Glomerular endothelial cell (primary cell): ENCODE data around the gene C17orf58. TPM values are rescaled to one million over a fixed set of nuclear protein-coding genes. Genes with fewer than 3 reads are reported as not detected.
"Not testable (repeated sequence)": the region's sequence is repeated elsewhere in the genome, so short reads cannot be mapped to it uniquely, and the experiment has no call there.

ENCODE experiments used
- DNase-seq: peaks from one replicate; pipeline ENCODE4 v3.0.0-alpha.2; 2011; ENCODE audit warnings: low read depth, low spot score; ENCODE audit errors: extremely low read depth
- total RNA-seq: library from RNA; depleted of rRNA; stranded (reverse); fragments of >200 nt; gene quantifications from 2 replicates; pipeline ENCODE4 v1.2.3, GENCODE V29; 2015

C17orf58 gene
- total RNA-seq, 1 donor from 2014 or later, result 16.8 TPM

DNA sequence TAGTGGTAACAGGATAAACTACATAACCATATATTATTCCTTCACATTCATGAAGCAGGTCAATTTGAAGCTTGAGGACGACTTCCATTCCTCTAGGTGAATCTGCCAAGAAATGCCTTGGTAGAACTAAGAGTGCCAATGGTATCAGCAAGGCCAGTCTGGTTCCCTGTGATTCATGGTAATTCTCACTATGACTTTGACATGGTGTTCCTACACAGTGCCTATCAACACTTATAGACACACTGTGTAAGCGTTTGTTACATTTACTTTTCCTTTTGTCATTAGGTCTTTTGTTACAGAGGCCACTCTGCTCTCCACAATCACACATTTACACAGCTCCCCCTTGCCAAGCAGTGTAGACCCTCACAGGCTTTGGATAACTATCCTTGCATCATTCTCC is 34.1 kb downstream of the C17orf58 start:
- DNase-seq, result not testable (repeated sequence)

DNA sequence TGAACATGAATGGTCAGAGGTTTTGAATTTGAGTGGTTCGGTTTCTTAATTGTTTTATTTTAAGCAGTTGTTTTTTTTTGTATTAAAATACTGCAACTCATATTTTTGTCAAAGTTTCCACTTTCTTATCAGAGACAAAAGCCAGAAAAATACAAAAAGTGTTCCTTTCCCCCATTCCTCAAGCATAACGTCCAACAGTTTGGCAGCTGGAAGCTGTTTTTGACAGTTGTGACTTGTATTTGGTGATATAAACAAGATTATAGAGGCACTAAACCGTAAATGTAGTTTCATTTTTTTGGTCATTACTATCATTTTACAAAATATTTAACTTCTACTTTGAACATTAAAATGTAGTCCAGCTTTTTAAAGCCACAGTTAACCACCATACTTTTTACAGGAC is 36.0 kb downstream of the C17orf58 start:
- not testable (repeated sequence) for DNase-seq

DNA sequence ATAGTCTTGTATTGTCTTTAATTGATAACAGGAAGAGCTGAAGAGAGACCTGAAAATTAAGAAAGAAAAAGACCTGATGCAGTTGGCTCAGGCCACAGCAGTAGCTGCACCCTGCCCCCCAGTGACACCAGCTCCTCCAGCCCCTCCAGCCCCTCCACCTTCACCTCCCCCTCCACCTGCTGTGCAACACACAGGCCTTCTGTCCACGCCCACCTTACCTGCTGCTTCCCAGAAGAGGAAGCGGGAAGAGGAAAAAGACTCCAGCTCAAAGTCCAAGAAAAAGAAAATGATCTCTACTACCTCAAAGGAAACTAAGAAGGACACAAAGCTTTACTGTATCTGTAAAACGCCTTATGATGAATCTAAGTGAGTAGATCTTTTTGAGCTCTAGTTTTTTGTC is 36.8 kb downstream of the C17orf58 start:
- DNase-seq, result no peak

DNA sequence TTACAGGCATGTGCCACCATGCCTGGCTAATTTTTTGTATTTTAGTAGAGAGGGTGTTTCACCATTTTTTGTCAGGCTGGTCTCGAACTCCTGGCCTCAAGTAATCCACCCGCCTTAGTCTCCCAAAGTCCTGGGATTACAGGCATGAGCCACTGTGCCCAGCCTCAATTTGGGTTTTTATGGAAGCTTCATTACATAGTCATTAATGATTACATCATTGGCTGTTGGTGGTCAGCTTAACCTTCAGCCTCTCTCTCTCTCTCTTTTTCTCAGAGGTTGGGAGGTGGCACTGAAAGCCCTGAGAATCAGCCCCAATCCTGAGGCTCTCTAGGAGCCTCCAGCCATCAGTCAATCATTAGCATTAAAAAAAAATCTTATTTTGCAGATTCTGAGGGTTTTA is 45.3 kb downstream of the C17orf58 start:
- no peak for DNase-seq

DNA sequence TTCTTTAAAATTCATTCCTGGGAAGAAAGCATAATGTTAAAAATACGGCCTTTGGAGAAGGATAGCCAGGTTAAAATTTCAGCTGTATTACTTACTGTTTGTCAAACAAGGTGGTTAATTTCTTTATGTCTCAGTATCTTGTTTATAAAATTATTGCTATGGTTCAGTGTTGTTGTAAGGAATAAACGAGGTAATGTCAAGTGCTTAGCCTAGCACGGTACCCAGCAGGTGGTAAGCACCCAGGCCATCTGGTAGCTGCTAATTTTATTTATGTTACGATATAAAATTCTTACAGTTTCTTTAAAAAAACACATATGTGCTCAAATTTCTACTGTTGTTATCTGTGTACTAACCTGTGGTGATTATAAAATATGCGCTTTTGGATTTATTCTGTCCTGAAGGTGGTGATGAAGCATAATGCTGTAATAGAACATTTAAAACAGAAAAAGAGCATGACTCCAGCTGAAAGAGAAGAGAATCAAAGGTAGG is 48.9 kb downstream of the C17orf58 start:
- DNase-seq, result no peak

DNA sequence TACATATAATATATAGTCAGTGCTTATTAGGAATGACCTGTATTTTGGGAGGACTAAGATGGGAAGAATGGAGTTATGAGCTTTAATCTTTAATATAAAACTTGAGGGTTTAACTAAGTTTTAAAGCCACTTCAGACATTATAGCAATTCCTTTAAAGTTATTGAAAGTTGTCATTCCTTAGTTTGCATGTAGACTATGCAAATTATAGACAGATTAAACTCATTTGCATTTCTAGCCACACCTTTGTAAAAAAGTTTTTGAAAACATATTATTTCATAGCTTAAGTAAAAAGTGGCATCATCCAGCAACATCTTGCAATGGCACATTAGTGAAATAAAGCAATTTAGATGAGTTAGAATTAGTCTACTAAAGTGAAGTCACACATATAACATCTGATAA is 49.8 kb downstream of the C17orf58 start:
- DNase-seq, result no peak

DNA sequence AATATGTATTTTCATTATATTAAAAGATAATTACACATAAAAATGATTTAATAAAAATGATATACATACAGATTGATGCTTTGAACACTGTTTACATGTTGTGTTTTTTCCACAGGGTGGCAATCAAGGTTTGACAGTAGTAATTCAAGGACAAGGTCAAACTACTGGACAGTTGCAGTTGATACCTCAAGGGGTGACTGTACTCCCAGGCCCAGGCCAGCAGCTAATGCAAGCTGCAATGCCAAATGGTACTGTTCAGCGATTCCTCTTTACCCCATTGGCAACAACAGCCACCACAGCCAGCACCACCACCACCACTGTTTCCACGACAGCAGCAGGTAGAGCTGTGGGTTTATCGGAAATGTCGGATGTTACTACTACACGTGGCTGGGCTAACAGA is 52.2 kb downstream of the C17orf58 start:
- no peak for DNase-seq

DNA sequence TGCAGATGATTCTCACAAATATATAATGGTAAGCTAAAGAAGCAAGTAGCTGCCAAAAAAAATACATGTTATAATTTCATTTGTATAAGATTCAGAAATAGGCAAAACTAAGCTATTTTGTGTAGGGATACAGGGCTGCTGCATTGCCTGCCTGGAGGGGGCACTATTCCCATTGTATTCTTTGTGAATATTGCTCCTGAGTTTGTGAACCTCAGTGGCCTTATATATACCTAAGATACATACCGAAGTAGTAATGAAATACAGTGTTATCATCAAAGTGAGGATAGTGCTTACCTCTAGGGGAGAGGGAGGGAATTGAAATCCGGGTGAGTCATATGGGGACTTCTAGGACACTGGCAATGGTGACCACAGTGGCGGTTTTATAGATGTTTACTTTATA is 53.5 kb downstream of the C17orf58 start:
- no peak for DNase-seq

Other genes starting within 250 kb of the C17orf58 start
- 44.4 and 63.8 TPM in 2 replicates for gene BPTF, start 171.0 kb downstream of the C17orf58 start, total RNA-seq
- gene KPNA2, start 39.3 kb upstream of the C17orf58 start, total RNA-seq, result 179 and 229 TPM in 2 replicates